ENCODE measurements around the gene ABL1.

Gene ABL1

DNA sequence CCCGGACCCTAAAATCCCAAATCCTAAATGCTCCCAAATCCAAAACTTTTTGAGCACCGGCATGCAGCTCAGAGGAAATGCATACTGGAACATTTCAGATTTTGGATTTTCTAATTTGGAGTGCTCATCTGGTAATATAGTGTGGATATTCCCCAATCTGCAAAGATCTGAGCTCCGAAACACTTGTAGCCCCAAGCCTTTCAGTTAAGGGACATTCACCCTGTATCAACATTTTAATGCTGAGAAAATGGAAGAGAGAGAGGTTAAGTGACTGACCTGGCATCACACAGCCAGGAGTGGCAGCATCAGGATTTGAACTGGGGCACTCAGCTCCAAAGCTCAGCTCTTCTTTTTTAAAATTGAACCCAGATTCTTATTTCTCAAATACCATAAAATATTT, 30.9 kb downstream of the ABL1 start:
- Histone ChIP-seq H3K9me3 (ENCODE audit: insufficient read depth, low read depth, low read length) (no peaks in the 10 kb centered on the region), H3K9ac (ENCODE audit: low read depth, low read length, poor library complexity, severe bottlenecking) (no peak overlapping the region), H3K4me2 (ENCODE audit: low read depth, low read length, poor library complexity, severe bottlenecking) (no peak overlapping the region), H3K36me3 (ENCODE audit: insufficient read depth, low read length) (peaks cover 17% of the 10 kb centered on the region; the same call in 1 of the 2 replicates), H3F3A (ENCODE audit: low read depth) (no peaks in the 10 kb centered on the region), H3K79me2 (ENCODE audit: insufficient read depth, low read length) (no peaks in the 10 kb centered on the region), H4K20me1 (ENCODE audit: insufficient read depth, low read length, poor library complexity, severe bottlenecking) (peaks cover 4% of the 10 kb centered on the region), H3K9me2 (replicated peaks; ENCODE audit: low read depth, low read length) (no peaks in the 10 kb centered on the region), H3K4me3 (ENCODE audit: low read length, poor library complexity, severe bottlenecking) (no peak overlapping the region), H2AFZ (ENCODE audit: low read length) (no peak overlapping the region), H3K4me1 (ENCODE audit: insufficient read depth, low read length, poor library complexity, severe bottlenecking) (no peaks in the 10 kb centered on the region), H3K27me3 (ENCODE audit: insufficient read depth, low read length, poor library complexity, severe bottlenecking) (no peaks in the 10 kb centered on the region)
- no peak for TF ChIP-seq EZH2phosphoT487 (IDR thresholded peaks at IDR 0.05; ENCODE audit: borderline replicate concordance)
- TF ChIP-seq, protein P1, sequence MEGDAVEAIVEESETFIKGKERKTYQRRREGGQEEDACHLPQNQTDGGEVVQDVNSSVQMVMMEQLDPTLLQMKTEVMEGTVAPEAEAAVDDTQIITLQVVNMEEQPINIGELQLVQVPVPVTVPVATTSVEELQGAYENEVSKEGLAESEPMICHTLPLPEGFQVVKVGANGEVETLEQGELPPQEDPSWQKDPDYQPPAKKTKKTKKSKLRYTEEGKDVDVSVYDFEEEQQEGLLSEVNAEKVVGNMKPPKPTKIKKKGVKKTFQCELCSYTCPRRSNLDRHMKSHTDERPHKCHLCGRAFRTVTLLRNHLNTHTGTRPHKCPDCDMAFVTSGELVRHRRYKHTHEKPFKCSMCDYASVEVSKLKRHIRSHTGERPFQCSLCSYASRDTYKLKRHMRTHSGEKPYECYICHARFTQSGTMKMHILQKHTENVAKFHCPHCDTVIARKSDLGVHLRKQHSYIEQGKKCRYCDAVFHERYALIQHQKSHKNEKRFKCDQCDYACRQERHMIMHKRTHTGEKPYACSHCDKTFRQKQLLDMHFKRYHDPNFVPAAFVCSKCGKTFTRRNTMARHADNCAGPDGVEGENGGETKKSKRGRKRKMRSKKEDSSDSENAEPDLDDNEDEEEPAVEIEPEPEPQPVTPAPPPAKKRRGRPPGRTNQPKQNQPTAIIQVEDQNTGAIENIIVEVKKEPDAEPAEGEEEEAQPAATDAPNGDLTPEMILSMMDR (conservative IDR thresholded peaks at IDR 0.05; ENCODE audit: low read length) = no peak

DNA sequence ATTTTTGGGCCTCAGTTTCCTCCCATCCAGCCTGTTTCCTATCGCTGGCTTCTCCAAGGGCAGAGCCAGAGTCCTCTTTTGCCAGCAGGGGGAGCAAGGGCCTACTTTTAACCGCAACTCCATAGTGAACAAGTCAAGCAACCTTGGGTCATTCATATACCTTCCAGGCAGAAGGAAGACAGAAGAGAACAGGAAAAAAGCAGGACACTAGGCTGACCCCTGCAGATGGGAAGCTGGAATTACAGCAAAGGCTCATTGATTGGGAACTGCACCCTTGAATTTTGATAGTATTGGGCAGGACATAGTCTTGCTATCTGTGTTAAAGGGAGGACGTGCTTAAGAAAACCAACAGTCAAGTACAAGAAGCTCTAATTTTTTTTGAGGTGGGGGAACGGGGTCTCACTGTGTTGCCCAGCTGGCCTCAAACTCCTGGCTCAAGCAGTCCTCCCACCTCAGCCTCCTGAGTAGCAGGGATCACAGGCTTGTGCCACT, 31.5 kb downstream of the ABL1 start:
- no peak for TF ChIP-seq EZH2phosphoT487 (IDR thresholded peaks at IDR 0.05; ENCODE audit: borderline replicate concordance)
- TF ChIP-seq, protein P1 (conservative IDR thresholded peaks at IDR 0.05; ENCODE audit: low read length) = peak; percentile 68
- H3K9ac ChIP-seq (ENCODE audit: low read depth, low read length, poor library complexity, severe bottlenecking) = no peak overlapping the region
- H4K20me1 ChIP-seq (ENCODE audit: insufficient read depth, low read length, poor library complexity, severe bottlenecking) = peaks cover 4% of the 10 kb centered on the region
- H3K4me1 ChIP-seq (ENCODE audit: insufficient read depth, low read length, poor library complexity, severe bottlenecking) = no peaks in the 10 kb centered on the region
- no peaks in the 10 kb centered on the region for H3K27me3 ChIP-seq (ENCODE audit: insufficient read depth, low read length, poor library complexity, severe bottlenecking)
- H3K4me3 ChIP-seq (ENCODE audit: low read length, poor library complexity, severe bottlenecking) = no peak overlapping the region
- peaks cover 18% of the 10 kb centered on the region; the same call in 1 of the 2 replicates for H3K36me3 ChIP-seq (ENCODE audit: insufficient read depth, low read length)
- no peak overlapping the region for H3K4me2 ChIP-seq (ENCODE audit: low read depth, low read length, poor library complexity, severe bottlenecking)
- H3K9me2 ChIP-seq (replicated peaks; ENCODE audit: low read depth, low read length) = no peaks in the 10 kb centered on the region
- no peaks in the 10 kb centered on the region for H3F3A ChIP-seq (ENCODE audit: low read depth)
- H3K79me2 ChIP-seq (ENCODE audit: insufficient read depth, low read length) = no peaks in the 10 kb centered on the region
- no peak overlapping the region for H2AFZ ChIP-seq (ENCODE audit: low read length)
- H3K9me3 ChIP-seq (ENCODE audit: insufficient read depth, low read depth, low read length) = no peaks in the 10 kb centered on the region

DNA sequence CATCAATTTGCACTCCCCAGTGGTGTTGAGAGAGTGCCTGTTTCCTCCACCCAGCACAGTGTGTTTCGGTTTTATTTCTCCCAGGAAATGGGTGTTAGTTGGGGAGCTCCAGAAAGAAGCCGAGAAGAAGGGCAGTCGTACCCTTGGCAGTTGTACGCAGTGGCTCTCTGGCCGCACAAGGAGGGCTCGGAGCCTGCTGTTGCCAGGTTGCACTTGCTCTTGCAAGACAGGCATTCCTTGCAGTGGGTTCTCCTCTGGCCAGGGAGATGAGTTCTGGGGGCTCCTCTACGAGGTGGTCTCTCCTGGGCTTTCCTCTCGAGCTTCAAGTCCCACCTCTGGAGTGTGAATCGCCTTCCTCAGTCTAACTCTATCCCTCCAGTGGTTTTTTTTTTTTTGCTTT, 32.5 kb downstream of the ABL1 start:
- Histone ChIP-seq H4K20me1 (ENCODE audit: insufficient read depth, low read length, poor library complexity, severe bottlenecking) (peaks cover 4% of the 10 kb centered on the region), H3K4me3 (ENCODE audit: low read length, poor library complexity, severe bottlenecking) (no peak overlapping the region), H3K27me3 (ENCODE audit: insufficient read depth, low read length, poor library complexity, severe bottlenecking) (no peaks in the 10 kb centered on the region), H3K36me3 (ENCODE audit: insufficient read depth, low read length) (peaks cover 27% of the 10 kb centered on the region; the same call in 1 of the 2 replicates), H3K4me2 (ENCODE audit: low read depth, low read length, poor library complexity, severe bottlenecking) (no peak overlapping the region), H3K4me1 (ENCODE audit: insufficient read depth, low read length, poor library complexity, severe bottlenecking) (no peaks in the 10 kb centered on the region), H2AFZ (ENCODE audit: low read length) (no peak overlapping the region), H3K9me2 (replicated peaks; ENCODE audit: low read depth, low read length) (no peaks in the 10 kb centered on the region), H3F3A (ENCODE audit: low read depth) (no peaks in the 10 kb centered on the region), H3K9ac (ENCODE audit: low read depth, low read length, poor library complexity, severe bottlenecking) (no peak overlapping the region), H3K9me3 (ENCODE audit: insufficient read depth, low read depth, low read length) (no peaks in the 10 kb centered on the region), H3K79me2 (ENCODE audit: insufficient read depth, low read length) (no peaks in the 10 kb centered on the region)
- TF ChIP-seq, protein P1 (conservative IDR thresholded peaks at IDR 0.05; ENCODE audit: low read length) = no peak
- TF ChIP-seq EZH2phosphoT487 (IDR thresholded peaks at IDR 0.05; ENCODE audit: borderline replicate concordance) = no peak
